ENCODE data around the gene ERCC8. TPM values are rescaled to one million over a fixed set of nuclear protein-coding genes. Genes with fewer than 3 reads are reported as not detected.

ERCC8 gene
- total RNA-seq, 1 experiment from 2014 or later: 14.4 TPM

- no peak for ATAC-seq
- ChIA-PET POLR2A (no interaction called here), CTCF (no interaction called here)
- no peak overlapping the region for H3K4me3 ChIP-seq (ENCODE audit: low read depth in 2 of 2, low read length in 2 of 2)
- H3K9me3 ChIP-seq (ENCODE audit: control insufficient read depth, insufficient read depth, low read depth, low read length): no peaks in the 10 kb centered on the region
- no peak for DNase-seq (ENCODE audit: low read depth, low spot score)
- no peak overlapping the region for H3K27ac ChIP-seq (ENCODE audit: low read length)
- H3K36me3 ChIP-seq (ENCODE audit: control insufficient read depth, insufficient read depth, low read length): no peaks in the 10 kb centered on the region
- H3K4me1 ChIP-seq (ENCODE audit: control insufficient read depth, insufficient read depth, low read length): no peaks in the 10 kb centered on the region
- in situ Hi-C loops (cut with HindIII; ENCODE audit: low pct_unique_long_range_greater_than_20kb, low sequenced_read_pairs): no loop called here
- intact Hi-C loops (cut with micrococcal nuclease; ENCODE audit: unreplicated experiment): no loop called here
- H3K27me3 ChIP-seq (ENCODE audit: control insufficient read depth, insufficient read depth, low read length): no peaks in the 10 kb centered on the region
- TF ChIP-seq REST (IDR thresholded peaks at IDR 0.05; ENCODE audit: insufficient read depth in 1 of 2, low read depth in 2 of 2, low read length in 1 of 2) (no peak), SIN3A (IDR thresholded peaks at IDR 0.05; ENCODE audit: borderline replicate concordance, insufficient read depth, low read depth, low read length) (no peak), TCF7L2 (IDR thresholded peaks at IDR 0.05; ENCODE audit: low read depth, low read length) (no peak), CTCF (IDR thresholded peaks at IDR 0.05) (no peak), POLR2AphosphoS5 (IDR thresholded peaks at IDR 0.05; ENCODE audit: low read depth, low read length) (no peak)
- no TSS peak for BruUV-seq (replicated peaks)
Observed at GRCh38 chr5:60830581-60831127, 114.2 kb downstream of the ERCC8 start.

- Histone ChIP-seq H3K27me3 (ENCODE audit: control insufficient read depth, insufficient read depth, low read length) (no peaks in the 10 kb centered on the region), H3K9me3 (ENCODE audit: control insufficient read depth, insufficient read depth, low read depth, low read length) (no peaks in the 10 kb centered on the region), H3K36me3 (ENCODE audit: control insufficient read depth, insufficient read depth, low read length) (no peaks in the 10 kb centered on the region), H3K4me1 (ENCODE audit: control insufficient read depth, insufficient read depth, low read length) (no peaks in the 10 kb centered on the region), H3K4me3 (ENCODE audit: low read depth in 2 of 2, low read length in 2 of 2) (no peak overlapping the region), H3K27ac (ENCODE audit: low read length) (no peak overlapping the region)
- in situ Hi-C loops (cut with HindIII; ENCODE audit: low pct_unique_long_range_greater_than_20kb, low sequenced_read_pairs) (no loop called here), intact Hi-C loops (cut with micrococcal nuclease; ENCODE audit: unreplicated experiment) (no loop called here)
- no peak for TF ChIP-seq CTCF (IDR thresholded peaks at IDR 0.05)
- TF ChIP-seq SIN3A (IDR thresholded peaks at IDR 0.05; ENCODE audit: borderline replicate concordance, insufficient read depth, low read depth, low read length): no peak
- no peak for TF ChIP-seq TCF7L2 (IDR thresholded peaks at IDR 0.05; ENCODE audit: low read depth, low read length)
- TF ChIP-seq REST (IDR thresholded peaks at IDR 0.05; ENCODE audit: insufficient read depth in 1 of 2, low read depth in 2 of 2, low read length in 1 of 2): no peak
- no peak for TF ChIP-seq POLR2AphosphoS5 (IDR thresholded peaks at IDR 0.05; ENCODE audit: low read depth, low read length)
- DNase-seq (ENCODE audit: low read depth, low spot score) (no peak), ATAC-seq (no peak)
- no TSS peak for BruUV-seq (replicated peaks)
- POLR2A ChIA-PET: no interaction called here
- CTCF ChIA-PET: no interaction called here
Observed at GRCh38 chr5:60829490-60830266, 115.2 kb downstream of the ERCC8 start.

All from Panc1 (cell line).